Keratinocyte (primary cell): ENCODE results near the gene ANO2. TPM values are rescaled to one million over a fixed set of nuclear protein-coding genes. Genes with fewer than 3 reads are reported as not detected.

Experiments used
- DNase-seq: peaks from one replicate; pipeline ENCODE4 v3.0.0-alpha.2; 2011; ENCODE audit warnings: low read depth, missing footprints, low spot score
- FAIRE-seq: peaks from 2 replicates; lab custom pipeline; 2011; peaks lifted over from hg19 to GRCh38; lab: Jason Lieb, UNC
- H2AFZ ChIP-seq: 2 replicates; pipeline ENCODE4 v1.6.0; 2012; ENCODE audit warnings: low read length, control low read depth, inconsistent platforms; ENCODE audit not compliant: control insufficient read depth
- H3K27ac ChIP-seq: 2 replicates; pipeline ENCODE4 v1.5.1; 2011; ENCODE audit warnings: low read length; ENCODE audit not compliant: control insufficient read depth, insufficient read depth
- H3K27me3 ChIP-seq: 3 replicates; pipeline ENCODE4 v1.6.0; 2011; ENCODE audit warnings: low read length; ENCODE audit not compliant: control insufficient read depth, insufficient read depth; ENCODE audit errors: extremely low read depth
- H3K36me3 ChIP-seq, 2 experiments: 2 replicates in 1 of 2; 3 replicates in 1 of 2; pipeline ENCODE4 v1.5.1; 2011; ENCODE audit warnings: low read length in 2 of 2, mild to moderate bottlenecking in 1 of 2; ENCODE audit not compliant: control insufficient read depth in 2 of 2, insufficient read depth in 2 of 2; ENCODE audit errors: extremely low read depth in 1 of 2
- H3K4me1 ChIP-seq: 3 replicates; pipeline ENCODE4 v1.5.1; 2011; ENCODE audit warnings: low read length; ENCODE audit not compliant: control insufficient read depth, insufficient read depth; ENCODE audit errors: extremely low read depth
- H3K4me2 ChIP-seq: 3 replicates; pipeline ENCODE4 v1.6.0; 2011; ENCODE audit warnings: low read depth, low read length; ENCODE audit not compliant: control insufficient read depth, insufficient read depth; ENCODE audit errors: extremely low read depth
- H3K4me3 ChIP-seq, 3 experiments: fragments of 200-600 bp in 1 of 3; sonication (generic) in 1 of 3; 2 replicates in 2 of 3; 3 replicates in 1 of 3; pipeline ENCODE4 v1.5.1; 2011 to 2016; ENCODE audit warnings: low read length in 3 of 3, mild to moderate bottlenecking in 3 of 3, control low read depth in 2 of 3, inconsistent platforms in 1 of 3, low read depth in 1 of 3, mixed read lengths in 1 of 3, mixed run types in 1 of 3, moderate library complexity in 1 of 3; ENCODE audit not compliant: control insufficient read depth in 2 of 3, insufficient read depth in 2 of 3; ENCODE audit errors: extremely low read depth in 1 of 3
- H3K79me2 ChIP-seq: 2 replicates; pipeline ENCODE4 v1.6.0; 2012; ENCODE audit warnings: low read length; ENCODE audit not compliant: control insufficient read depth, insufficient read depth
- H3K9ac ChIP-seq: 3 replicates; pipeline ENCODE4 v1.6.0; 2011; ENCODE audit warnings: low read length; ENCODE audit not compliant: control insufficient read depth, insufficient read depth; ENCODE audit errors: extremely low read depth
- H3K9me1 ChIP-seq: 3 replicates; pipeline ENCODE4 v1.6.0; 2011; ENCODE audit warnings: low read length; ENCODE audit not compliant: control insufficient read depth, insufficient read depth; ENCODE audit errors: extremely low read depth
- H3K9me3 ChIP-seq: 2 replicates; pipeline ENCODE4 v1.5.1; 2012; ENCODE audit warnings: low read depth, low read length; ENCODE audit not compliant: control insufficient read depth
- H4K20me1 ChIP-seq: 3 replicates; pipeline ENCODE4 v1.6.0; 2011; ENCODE audit warnings: low read length; ENCODE audit not compliant: control insufficient read depth, insufficient read depth; ENCODE audit errors: extremely low read depth
- CTCF ChIP-seq, 3 experiments: IDR thresholded peaks in 1 of 3; conservative IDR thresholded peaks in 1 of 3; optimal IDR thresholded peaks in 1 of 3; 2 replicates in 2 of 3; 3 replicates in 1 of 3; pipeline versions ENCODE3 to v1.5.1; 2011; ENCODE audit warnings: low read length in 3 of 3, mild to moderate bottlenecking in 3 of 3, moderate library complexity in 2 of 3, control low read depth in 1 of 3, inconsistent platforms in 1 of 3; ENCODE audit not compliant: insufficient read depth in 2 of 3; ENCODE audit errors: extremely low read depth in 1 of 3
- EZH2 ChIP-seq: IDR thresholded peaks from one replicate; pipeline ENCODE4 v1.6.1; 2012; ENCODE audit warnings: inconsistent platforms, mild to moderate bottlenecking, low read length, moderate library complexity
- dilution Hi-C: fragments of 300-500 bp; cut with MboI; formaldehyde crosslinking; loops from one replicate; pipeline ENCODE4 v1.7.0; 2020; ENCODE audit warnings: low sequenced_read_pairs; ENCODE audit not compliant: extremely low pct_ligation_motif_present
- polyA plus RNA-seq, 5 experiments: library from polyadenylated mRNA; depleted of rRNA in 3 of 5; stranded (reverse) in 3 of 5; stranded (forward) in 1 of 5; unstranded in 1 of 5; fragments of >200 nt; gene quantifications; 1 replicate in 1 of 5; 2 replicates in 3 of 5; 3 replicates in 1 of 5; pipeline versions ENCODE4 v1.2.1 to v1.2.3, GENCODE V29; 2011 to 2012; ENCODE audit warnings: missing spikeins in 2 of 5, low read depth in 1 of 5, low replicate concordance in 1 of 5

The ANO2 gene
- polyA plus RNA-seq, 1 donor (not counting 4 experiments of a cell fraction or from before 2014, with no cell fraction given): 0.14 TPM

GRCh38 chr12:5736016-5736415 lies 209.0 kb downstream of the ANO2 start:
- Histone ChIP-seq H3K9me1 (no peaks in the 10 kb centered on the region), H3K4me1 (peaks cover 10% of the 10 kb centered on the region), H3K9ac (no peak overlapping the region), H3K36me3 (no peaks in the 10 kb centered on the region), H3K9me3 (no peaks in the 10 kb centered on the region), H3K27me3 (peaks cover 2% of the 10 kb centered on the region), H2AFZ (no peak overlapping the region), H3K4me2 (no peak overlapping the region), H3K27ac (no peak overlapping the region), H3K79me2 (no peaks in the 10 kb centered on the region), H3K4me3 (no peak overlapping the region), H4K20me1 (no peaks in the 10 kb centered on the region)
- FAIRE-seq (no peak), DNase-seq (no peak)
- dilution Hi-C loops: no loop called here
- TF ChIP-seq EZH2: no peak
- TF ChIP-seq CTCF (optimal IDR thresholded peaks at IDR 0.05 in 1 of 3, IDR thresholded peaks at IDR 0.05 in 1 of 3, conservative IDR thresholded peaks at IDR 0.05 in 1 of 3; ENCODE audit: extremely low read depth in 1 of 3, insufficient read depth in 2 of 3, low read length in 3 of 3): no peak

GRCh38 chr12:5733916-5734315 lies 211.1 kb downstream of the ANO2 start:
- Histone ChIP-seq H3K27ac (no peak overlapping the region), H3K9ac (no peak overlapping the region), H2AFZ (no peak overlapping the region), H3K4me2 (no peak overlapping the region), H3K4me3 (no peak overlapping the region), H3K79me2 (no peaks in the 10 kb centered on the region), H3K27me3 (peaks cover 2% of the 10 kb centered on the region), H3K9me3 (no peaks in the 10 kb centered on the region), H3K4me1 (peaks cover 10% of the 10 kb centered on the region), H3K36me3 (no peaks in the 10 kb centered on the region), H4K20me1 (no peaks in the 10 kb centered on the region), H3K9me1 (no peaks in the 10 kb centered on the region)
- dilution Hi-C loops: no loop called here
- FAIRE-seq: no peak
- no peak for DNase-seq
- TF ChIP-seq CTCF (optimal IDR thresholded peaks at IDR 0.05 in 1 of 3, IDR thresholded peaks at IDR 0.05 in 1 of 3, conservative IDR thresholded peaks at IDR 0.05 in 1 of 3; ENCODE audit: extremely low read depth in 1 of 3, insufficient read depth in 2 of 3, low read length in 3 of 3): no peak
- no peak for TF ChIP-seq EZH2
